HL-60 (cell line): ENCODE results near the gene ANAPC5.

ENCODE experiments used
- GABPA ChIP-seq: IDR thresholded peaks from 2 replicates; pipeline ENCODE4 v1.6.1; 2012; ENCODE audit warnings: low read depth
- POLR2AphosphoS5 ChIP-seq: IDR thresholded peaks from 2 replicates; pipeline ENCODE4 v1.6.1; 2012; ENCODE audit warnings: low read depth
- REST ChIP-seq: IDR thresholded peaks from 2 replicates; pipeline ENCODE4 v1.6.1; 2012; ENCODE audit warnings: low read depth; ENCODE audit not compliant: insufficient replicate concordance
- SPI1 ChIP-seq: IDR thresholded peaks from 2 replicates; pipeline ENCODE4 v1.6.1; 2012; ENCODE audit warnings: low read depth, mild to moderate bottlenecking, borderline replicate concordance
- TF ChIP-seq, protein P1 (sequence below): IDR thresholded peaks from one replicate; pipeline ENCODE4 v1.5.1; 2011; ENCODE audit warnings: low read length, control low read depth, inconsistent platforms; ENCODE audit not compliant: insufficient read depth

DNA sequence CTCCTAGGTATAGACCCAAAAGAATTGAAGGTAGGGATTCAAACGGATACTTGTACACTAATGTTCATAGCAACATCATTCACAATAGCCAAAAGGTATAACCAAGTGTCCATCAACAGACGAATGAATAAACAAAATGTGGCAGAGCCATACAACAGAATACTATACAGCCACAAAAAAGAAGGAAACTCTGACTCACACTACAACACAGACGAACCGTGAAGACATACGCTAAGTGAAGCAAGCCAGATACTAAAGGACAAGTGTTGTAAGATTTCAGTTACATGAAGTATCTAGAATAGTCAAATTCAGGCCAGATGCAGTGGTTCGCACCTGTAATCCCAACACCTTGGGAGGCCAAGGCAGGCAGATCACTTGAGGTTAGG is 74.8 kb downstream of the ANAPC5 start:
- TF ChIP-seq, protein P1, sequence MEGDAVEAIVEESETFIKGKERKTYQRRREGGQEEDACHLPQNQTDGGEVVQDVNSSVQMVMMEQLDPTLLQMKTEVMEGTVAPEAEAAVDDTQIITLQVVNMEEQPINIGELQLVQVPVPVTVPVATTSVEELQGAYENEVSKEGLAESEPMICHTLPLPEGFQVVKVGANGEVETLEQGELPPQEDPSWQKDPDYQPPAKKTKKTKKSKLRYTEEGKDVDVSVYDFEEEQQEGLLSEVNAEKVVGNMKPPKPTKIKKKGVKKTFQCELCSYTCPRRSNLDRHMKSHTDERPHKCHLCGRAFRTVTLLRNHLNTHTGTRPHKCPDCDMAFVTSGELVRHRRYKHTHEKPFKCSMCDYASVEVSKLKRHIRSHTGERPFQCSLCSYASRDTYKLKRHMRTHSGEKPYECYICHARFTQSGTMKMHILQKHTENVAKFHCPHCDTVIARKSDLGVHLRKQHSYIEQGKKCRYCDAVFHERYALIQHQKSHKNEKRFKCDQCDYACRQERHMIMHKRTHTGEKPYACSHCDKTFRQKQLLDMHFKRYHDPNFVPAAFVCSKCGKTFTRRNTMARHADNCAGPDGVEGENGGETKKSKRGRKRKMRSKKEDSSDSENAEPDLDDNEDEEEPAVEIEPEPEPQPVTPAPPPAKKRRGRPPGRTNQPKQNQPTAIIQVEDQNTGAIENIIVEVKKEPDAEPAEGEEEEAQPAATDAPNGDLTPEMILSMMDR, result no peak
- TF ChIP-seq POLR2AphosphoS5 (no peak), GABPA (no peak), REST (no peak), SPI1 (no peak)
